ENCODE measurements around the gene DDRGK1.
"Not testable (repeated sequence)": the region's sequence is repeated elsewhere in the genome, so short reads cannot be mapped to it uniquely, and the experiment has no call there.

DDRGK1 gene

GRCh38 chr20:3188823-3189413 is 15.6 kb downstream of the DDRGK1 start:
- Histone ChIP-seq H2BK15ac (ENCODE audit: low read depth, poor library complexity, severe bottlenecking) (no peak overlapping the region), H3K4me2 (ENCODE audit: low read length, poor library complexity, severe bottlenecking) (no peak overlapping the region), H2BK120ac (ENCODE audit: low read depth, low read length) (no peak overlapping the region), H3K23ac (ENCODE audit: low read length in 2 of 2) (no peak overlapping the region), H2BK12ac (ENCODE audit: low read length in 2 of 2) (no peak overlapping the region), H3K9me3 (ENCODE audit: control insufficient read depth, low read length) (no peaks in the 10 kb centered on the region), H3K4me3 (ENCODE audit: insufficient read depth in 1 of 2, low read depth in 1 of 2, low read length in 2 of 2) (no peak overlapping the region), H3K9ac (ENCODE audit: low read length) (no peak overlapping the region), H3K36me3 (ENCODE audit: control insufficient read depth in 1 of 2, insufficient read depth in 2 of 2, low read depth in 1 of 2, low read length in 2 of 2) (peaks cover 47 to 52% of the 10 kb centered on the region in 2 experiments), H3K14ac (ENCODE audit: low read length in 2 of 2) (no peak overlapping the region), H3K18ac (ENCODE audit: low read depth in 1 of 2, low read length in 2 of 2) (no peak overlapping the region), H3K79me1 (replicated peaks; ENCODE audit: low read length, poor library complexity, severe bottlenecking) (peaks cover 5% of the 10 kb centered on the region), H4K8ac (ENCODE audit: low read length) (no peak overlapping the region), H3K27me3 (ENCODE audit: control insufficient read depth in 1 of 2, insufficient read depth in 1 of 2, low read length in 2 of 2) (no peaks in the 10 kb centered on the region), H2AK5ac (ENCODE audit: low read length, severe bottlenecking) (no peak overlapping the region), H3K4me1 (ENCODE audit: control insufficient read depth, insufficient read depth, low read depth, low read length) (no peaks in the 10 kb centered on the region), H3K27ac (ENCODE audit: low read length, poor library complexity, severe bottlenecking) (no peak overlapping the region), H2AFZ (ENCODE audit: low read depth, low read length) (no peak overlapping the region), H3K4ac (ENCODE audit: low read depth in 1 of 2, low read length in 2 of 2) (no peak overlapping the region), H2BK5ac (ENCODE audit: low read depth, low read length, poor library complexity, severe bottlenecking) (no peak overlapping the region), H4K91ac (ENCODE audit: low read length) (no peak overlapping the region)
- WGBS, result 95% methylated on average over 3 of the region's 3 CpGs
- no peak for DNase-seq

GRCh38 chr20:3187861-3188260 is 16.6 kb downstream of the DDRGK1 start:
- not testable (repeated sequence) for H4K91ac ChIP-seq (ENCODE audit: low read length); DNase-seq; H3K4me2 ChIP-seq (ENCODE audit: low read length, poor library complexity, severe bottlenecking); H2BK120ac ChIP-seq (ENCODE audit: low read depth, low read length); H2BK12ac ChIP-seq (ENCODE audit: low read length in 2 of 2); H3K9ac ChIP-seq (ENCODE audit: low read length); H2AK5ac ChIP-seq (ENCODE audit: low read length, severe bottlenecking); H3K4ac ChIP-seq (ENCODE audit: low read depth in 1 of 2, low read length in 2 of 2); H3K14ac ChIP-seq (ENCODE audit: low read length in 2 of 2); H3K23ac ChIP-seq (ENCODE audit: low read length in 2 of 2); H3K79me1 ChIP-seq (replicated peaks; ENCODE audit: low read length, poor library complexity, severe bottlenecking); H3K4me1 ChIP-seq (ENCODE audit: control insufficient read depth, insufficient read depth, low read depth, low read length); H4K8ac ChIP-seq (ENCODE audit: low read length); H2AFZ ChIP-seq (ENCODE audit: low read depth, low read length); H3K4me3 ChIP-seq (ENCODE audit: insufficient read depth in 1 of 2, low read depth in 1 of 2, low read length in 2 of 2); H3K27ac ChIP-seq (ENCODE audit: low read length, poor library complexity, severe bottlenecking); H2BK15ac ChIP-seq (ENCODE audit: low read depth, poor library complexity, severe bottlenecking); H3K9me3 ChIP-seq (ENCODE audit: control insufficient read depth, low read length); H2BK5ac ChIP-seq (ENCODE audit: low read depth, low read length, poor library complexity, severe bottlenecking); H3K27me3 ChIP-seq (ENCODE audit: control insufficient read depth in 1 of 2, insufficient read depth in 1 of 2, low read length in 2 of 2); H3K18ac ChIP-seq (ENCODE audit: low read depth in 1 of 2, low read length in 2 of 2)
- peaks cover 40 to 42% of the 10 kb centered on the region in 2 experiments for H3K36me3 ChIP-seq (ENCODE audit: control insufficient read depth in 1 of 2, insufficient read depth in 2 of 2, low read depth in 1 of 2, low read length in 2 of 2)
- 98% methylated on average over 9 of the region's 9 CpGs for WGBS

- no peak overlapping the region for H4K8ac ChIP-seq (ENCODE audit: low read length)
- no peak overlapping the region for H2AFZ ChIP-seq (ENCODE audit: low read depth, low read length)
- no peak overlapping the region for H3K4me3 ChIP-seq (ENCODE audit: insufficient read depth in 1 of 2, low read depth in 1 of 2, low read length in 2 of 2)
- no peaks in the 10 kb centered on the region for H3K27me3 ChIP-seq (ENCODE audit: control insufficient read depth in 1 of 2, insufficient read depth in 1 of 2, low read length in 2 of 2)
- H3K27ac ChIP-seq (ENCODE audit: low read length, poor library complexity, severe bottlenecking), result no peak overlapping the region
- H3K23ac ChIP-seq (ENCODE audit: low read length in 2 of 2), result no peak overlapping the region
- DNase-seq, result no peak
- no peak overlapping the region for H3K4ac ChIP-seq (ENCODE audit: low read depth in 1 of 2, low read length in 2 of 2)
- no peaks in the 10 kb centered on the region for H3K9me3 ChIP-seq (ENCODE audit: control insufficient read depth, low read length)
- H2BK15ac ChIP-seq (ENCODE audit: low read depth, poor library complexity, severe bottlenecking), result no peak overlapping the region
- peaks cover 4% of the 10 kb centered on the region in 2 experiments for H3K36me3 ChIP-seq (ENCODE audit: control insufficient read depth in 1 of 2, insufficient read depth in 2 of 2, low read depth in 1 of 2, low read length in 2 of 2)
- peaks cover 1% of the 10 kb centered on the region for H3K79me1 ChIP-seq (replicated peaks; ENCODE audit: low read length, poor library complexity, severe bottlenecking)
- H2BK5ac ChIP-seq (ENCODE audit: low read depth, low read length, poor library complexity, severe bottlenecking), result no peak overlapping the region
- no peak overlapping the region for H3K9ac ChIP-seq (ENCODE audit: low read length)
- H4K91ac ChIP-seq (ENCODE audit: low read length), result no peak overlapping the region
- 97% methylated on average over 2 of the region's 3 CpGs for WGBS
- no peaks in the 10 kb centered on the region for H3K4me1 ChIP-seq (ENCODE audit: control insufficient read depth, insufficient read depth, low read depth, low read length)
- no peak overlapping the region for H2BK120ac ChIP-seq (ENCODE audit: low read depth, low read length)
- no peak overlapping the region for H2BK12ac ChIP-seq (ENCODE audit: low read length in 2 of 2)
- no peak overlapping the region for H2AK5ac ChIP-seq (ENCODE audit: low read length, severe bottlenecking)
- H3K4me2 ChIP-seq (ENCODE audit: low read length, poor library complexity, severe bottlenecking), result no peak overlapping the region
- no peak overlapping the region for H3K14ac ChIP-seq (ENCODE audit: low read length in 2 of 2)
- no peak overlapping the region for H3K18ac ChIP-seq (ENCODE audit: low read depth in 1 of 2, low read length in 2 of 2)
These were observed 20.4 kb downstream of the DDRGK1 start for GRCh38 chr20:3183896-3184612.

- H3K9me3 ChIP-seq (ENCODE audit: control insufficient read depth, low read length); H2AK5ac ChIP-seq (ENCODE audit: low read length, severe bottlenecking); H2BK5ac ChIP-seq (ENCODE audit: low read depth, low read length, poor library complexity, severe bottlenecking); H3K4me1 ChIP-seq (ENCODE audit: control insufficient read depth, insufficient read depth, low read depth, low read length); H3K27ac ChIP-seq (ENCODE audit: low read length, poor library complexity, severe bottlenecking); H2BK120ac ChIP-seq (ENCODE audit: low read depth, low read length); H2AFZ ChIP-seq (ENCODE audit: low read depth, low read length); H3K14ac ChIP-seq (ENCODE audit: low read length in 2 of 2); H3K18ac ChIP-seq (ENCODE audit: low read depth in 1 of 2, low read length in 2 of 2); H3K4me2 ChIP-seq (ENCODE audit: low read length, poor library complexity, severe bottlenecking); H4K91ac ChIP-seq (ENCODE audit: low read length); H2BK15ac ChIP-seq (ENCODE audit: low read depth, poor library complexity, severe bottlenecking); H2BK12ac ChIP-seq (ENCODE audit: low read length in 2 of 2); H4K8ac ChIP-seq (ENCODE audit: low read length); H3K79me1 ChIP-seq (replicated peaks; ENCODE audit: low read length, poor library complexity, severe bottlenecking); H3K4me3 ChIP-seq (ENCODE audit: insufficient read depth in 1 of 2, low read depth in 1 of 2, low read length in 2 of 2); H3K23ac ChIP-seq (ENCODE audit: low read length in 2 of 2); DNase-seq; H3K4ac ChIP-seq (ENCODE audit: low read depth in 1 of 2, low read length in 2 of 2); H3K27me3 ChIP-seq (ENCODE audit: control insufficient read depth in 1 of 2, insufficient read depth in 1 of 2, low read length in 2 of 2); H3K36me3 ChIP-seq (ENCODE audit: control insufficient read depth in 1 of 2, insufficient read depth in 2 of 2, low read depth in 1 of 2, low read length in 2 of 2); H3K9ac ChIP-seq (ENCODE audit: low read length): not testable (repeated sequence)
- 95% methylated on average over 2 of the region's 5 CpGs for WGBS
These were observed 22.1 kb downstream of the DDRGK1 start for GRCh38 chr20:3182429-3182828.
